ENCODE results near the gene FARP2.

Gene FARP2

DNA sequence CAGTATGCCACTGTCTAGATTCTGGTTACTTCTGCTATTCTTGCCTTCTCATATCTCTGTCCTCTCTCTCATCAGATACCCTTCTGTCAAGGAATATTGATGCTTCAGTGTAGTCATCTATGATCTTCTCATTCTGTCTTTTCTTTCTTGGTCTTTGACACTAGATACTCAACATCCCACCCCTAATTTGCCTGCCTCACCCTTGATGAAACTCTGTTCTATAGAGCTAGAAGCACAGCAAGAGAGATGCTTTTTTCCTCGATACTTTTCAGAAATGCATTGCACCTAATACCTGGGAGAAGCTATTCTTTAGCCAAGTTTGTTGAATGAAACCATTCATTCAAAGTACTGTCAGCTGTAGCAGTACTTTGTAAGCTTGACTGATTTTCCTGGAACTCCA is 30.8 kb upstream of the FARP2 start:
- Histone ChIP-seq H3K4me1 (ENCODE audit: control insufficient read depth in 2 of 2, insufficient read depth in 2 of 2, low read length in 2 of 2) (peaks cover 2 to 3% of the 10 kb centered on the region in 2 donors), H3K27me3 (ENCODE audit: control insufficient read depth in 2 of 2, insufficient read depth in 2 of 2, low read length in 2 of 2) (no peaks in the 10 kb centered on the region), H3K4me3 (ENCODE audit: low read length in 2 of 2) (no peak overlapping the region), H3K36me3 (ENCODE audit: control insufficient read depth in 2 of 2, insufficient read depth in 2 of 2, low read length in 2 of 2) (peaks cover 18 to 27% of the 10 kb centered on the region in 2 donors), H3K9me3 (ENCODE audit: control insufficient read depth in 2 of 2, low read length in 2 of 2) (no peaks in the 10 kb centered on the region), H3K27ac (ENCODE audit: low read depth in 2 of 2, low read length in 2 of 2) (no peak overlapping the region), H3K9ac (ENCODE audit: low read depth in 1 of 2, low read length in 2 of 2) (no peak overlapping the region)

DNA sequence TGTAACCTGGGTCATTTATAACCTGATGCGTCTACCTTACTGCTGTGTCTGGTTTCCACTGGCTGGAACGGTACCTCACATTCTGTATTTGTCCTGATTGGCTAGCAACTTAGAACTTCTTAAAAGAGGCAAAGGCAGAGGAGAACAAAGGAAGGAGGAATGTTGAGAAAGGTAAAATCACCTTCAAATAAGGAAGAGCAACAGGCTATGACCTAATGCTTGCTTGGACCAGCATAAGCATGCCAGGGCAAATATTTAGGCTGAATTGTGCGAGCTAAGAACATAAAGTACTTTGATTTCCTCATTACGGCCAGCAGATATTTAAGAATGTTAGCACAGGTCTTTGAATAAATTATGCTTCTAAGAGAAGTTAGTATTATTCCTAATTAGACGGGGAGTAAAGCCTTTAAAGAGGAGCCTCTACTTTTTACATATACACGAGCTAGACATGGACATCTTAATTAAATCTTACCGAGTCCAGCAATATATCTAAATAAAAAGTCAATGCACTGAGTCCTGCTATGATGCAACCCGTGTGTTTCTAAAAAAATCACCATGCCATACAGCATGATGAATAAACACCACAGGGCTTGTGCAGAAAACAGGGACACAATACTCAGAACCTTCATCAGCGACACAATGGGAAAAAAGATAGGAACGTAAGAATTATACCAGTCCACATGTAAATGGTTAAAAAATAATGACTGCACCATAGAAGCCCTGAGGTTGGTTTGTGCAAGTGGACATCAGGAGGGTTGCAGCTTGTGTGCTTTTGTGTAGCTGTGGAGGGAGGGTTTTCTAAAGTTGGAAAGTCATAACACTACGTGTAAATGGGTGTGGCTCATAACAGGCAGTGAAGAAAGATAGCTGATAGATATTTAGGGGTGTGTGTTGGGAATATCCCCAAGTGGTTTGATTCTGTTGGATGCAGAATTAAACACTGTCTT is 26.1 kb upstream of the FARP2 start:
- H3K4me3 ChIP-seq (ENCODE audit: low read length in 2 of 2), result no peak overlapping the region
- H3K27me3 ChIP-seq (ENCODE audit: control insufficient read depth in 2 of 2, insufficient read depth in 2 of 2, low read length in 2 of 2), result no peaks in the 10 kb centered on the region
- peaks cover 32 to 52% of the 10 kb centered on the region in 2 donors for H3K36me3 ChIP-seq (ENCODE audit: control insufficient read depth in 2 of 2, insufficient read depth in 2 of 2, low read length in 2 of 2)
- no peaks in the 10 kb centered on the region for H3K9me3 ChIP-seq (ENCODE audit: control insufficient read depth in 2 of 2, low read length in 2 of 2)
- no peak overlapping the region for H3K27ac ChIP-seq (ENCODE audit: low read depth in 2 of 2, low read length in 2 of 2)
- no peak overlapping the region for H3K9ac ChIP-seq (ENCODE audit: low read depth in 1 of 2, low read length in 2 of 2)
- H3K4me1 ChIP-seq (ENCODE audit: control insufficient read depth in 2 of 2, insufficient read depth in 2 of 2, low read length in 2 of 2), result no peaks in the 10 kb centered on the region

DNA sequence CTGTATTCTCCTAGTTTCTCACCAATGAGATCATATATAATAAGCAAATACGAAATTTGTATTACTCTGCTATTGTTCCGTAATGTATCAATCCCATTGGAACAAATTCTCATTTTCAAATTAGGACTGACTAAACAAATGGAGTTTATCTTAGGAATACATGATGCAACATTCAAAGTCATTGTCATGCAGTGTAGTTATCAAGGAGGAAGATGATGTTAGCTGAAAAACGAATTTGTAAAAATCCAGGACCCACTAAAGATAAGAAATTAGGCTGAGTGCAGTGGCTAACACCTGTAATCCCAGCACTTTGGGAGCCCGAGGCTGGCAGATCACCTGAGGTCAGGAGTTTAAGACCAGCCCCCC is 25.5 kb upstream of the FARP2 start:
- Histone ChIP-seq H3K36me3 (ENCODE audit: control insufficient read depth in 2 of 2, insufficient read depth in 2 of 2, low read length in 2 of 2) (peaks cover 38 to 54% of the 10 kb centered on the region in 2 donors), H3K9ac (ENCODE audit: low read depth in 1 of 2, low read length in 2 of 2) (no peak overlapping the region), H3K4me3 (ENCODE audit: low read length in 2 of 2) (no peak overlapping the region), H3K4me1 (ENCODE audit: control insufficient read depth in 2 of 2, insufficient read depth in 2 of 2, low read length in 2 of 2) (no peaks in the 10 kb centered on the region), H3K27ac (ENCODE audit: low read depth in 2 of 2, low read length in 2 of 2) (no peak overlapping the region), H3K27me3 (ENCODE audit: control insufficient read depth in 2 of 2, insufficient read depth in 2 of 2, low read length in 2 of 2) (no peaks in the 10 kb centered on the region), H3K9me3 (ENCODE audit: control insufficient read depth in 2 of 2, low read length in 2 of 2) (no peaks in the 10 kb centered on the region)

DNA sequence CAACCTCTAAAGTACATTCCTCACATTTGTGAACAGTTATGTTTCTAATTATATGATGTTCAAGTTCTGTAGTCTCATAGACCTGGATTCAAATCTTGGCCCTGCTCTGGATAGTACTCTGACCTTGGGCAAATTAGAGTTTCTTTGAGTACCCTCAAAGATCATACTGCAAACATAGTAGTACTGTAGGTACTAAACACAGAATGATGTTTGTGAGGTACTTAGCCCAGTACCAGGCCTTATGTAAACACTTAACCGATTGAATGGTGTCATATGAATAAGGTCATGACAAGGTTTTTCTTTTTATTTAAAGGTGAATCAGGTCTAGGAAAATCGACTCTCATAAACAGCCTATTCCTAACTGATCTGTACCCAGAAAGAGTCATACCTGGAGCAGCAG is 21.3 kb upstream of the FARP2 start:
- H3K27me3 ChIP-seq (ENCODE audit: control insufficient read depth in 2 of 2, insufficient read depth in 2 of 2, low read length in 2 of 2), result no peaks in the 10 kb centered on the region
- H3K36me3 ChIP-seq (ENCODE audit: control insufficient read depth in 2 of 2, insufficient read depth in 2 of 2, low read length in 2 of 2), result peaks cover 45 to 69% of the 10 kb centered on the region in 2 donors

DNA sequence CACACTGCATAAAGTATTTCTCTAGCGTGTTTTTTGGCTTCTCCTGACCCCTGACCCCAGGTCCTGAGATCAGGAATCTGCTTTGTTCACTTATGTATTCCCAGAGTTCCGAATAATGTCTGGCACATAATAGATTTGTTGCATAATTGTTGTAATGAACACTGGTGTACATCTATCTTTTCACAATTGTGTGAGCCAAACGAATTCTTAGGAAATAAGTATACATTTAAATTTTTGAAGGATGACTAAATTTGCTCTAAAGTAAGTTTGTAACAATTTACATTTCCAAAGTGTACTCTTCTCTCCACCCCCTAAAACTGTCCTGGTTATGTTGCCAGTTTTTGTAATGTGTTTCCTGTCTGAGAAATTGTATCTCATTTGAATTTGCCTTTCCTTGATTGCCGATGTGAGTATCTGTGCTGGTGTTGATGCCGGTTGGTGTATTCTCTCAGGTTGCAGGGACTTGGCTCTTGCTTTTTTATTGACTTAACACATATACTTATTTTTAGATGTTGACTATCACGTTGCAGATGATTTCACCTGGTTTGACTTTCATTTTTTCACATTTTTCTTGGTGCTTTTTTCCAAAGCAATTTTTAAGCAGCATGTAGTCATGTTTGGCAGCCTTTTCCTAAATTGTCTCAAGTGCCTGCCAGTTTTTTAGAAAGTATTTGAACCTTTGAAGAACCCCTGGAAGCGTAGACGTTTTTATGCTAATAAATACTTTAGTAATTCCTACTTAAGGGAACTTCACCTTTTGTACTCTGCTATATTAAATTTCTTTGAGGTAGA is 16.1 kb upstream of the FARP2 start:
- H3K4me1 ChIP-seq (ENCODE audit: control insufficient read depth in 2 of 2, insufficient read depth in 2 of 2, low read length in 2 of 2), result peaks cover 3 to 4% of the 10 kb centered on the region in 2 donors
- no peaks in the 10 kb centered on the region for H3K27me3 ChIP-seq (ENCODE audit: control insufficient read depth in 2 of 2, insufficient read depth in 2 of 2, low read length in 2 of 2)
- H3K27ac ChIP-seq (ENCODE audit: low read depth in 2 of 2, low read length in 2 of 2), result no peak overlapping the region
- H3K4me3 ChIP-seq (ENCODE audit: low read length in 2 of 2), result no peak overlapping the region
- peak overlapping the region in 1 of 2 donors; percentile 7 for H3K9ac ChIP-seq (ENCODE audit: low read depth in 1 of 2, low read length in 2 of 2)
- peaks cover 49 to 71% of the 10 kb centered on the region in 2 donors for H3K36me3 ChIP-seq (ENCODE audit: control insufficient read depth in 2 of 2, insufficient read depth in 2 of 2, low read length in 2 of 2)
- H3K9me3 ChIP-seq (ENCODE audit: control insufficient read depth in 2 of 2, low read length in 2 of 2), result no peaks in the 10 kb centered on the region

More for the DNA sequence above, 21.3 kb upstream of the FARP2 start:
- no peak overlapping the region for H3K27ac ChIP-seq (ENCODE audit: low read depth in 2 of 2, low read length in 2 of 2)
- H3K9me3 ChIP-seq (ENCODE audit: control insufficient read depth in 2 of 2, low read length in 2 of 2), result no peaks in the 10 kb centered on the region
- peaks cover 0 to 3% of the 10 kb centered on the region in 2 donors for H3K4me1 ChIP-seq (ENCODE audit: control insufficient read depth in 2 of 2, insufficient read depth in 2 of 2, low read length in 2 of 2)
- no peak overlapping the region for H3K9ac ChIP-seq (ENCODE audit: low read depth in 1 of 2, low read length in 2 of 2)
- H3K4me3 ChIP-seq (ENCODE audit: low read length in 2 of 2), result no peak overlapping the region

DNA sequence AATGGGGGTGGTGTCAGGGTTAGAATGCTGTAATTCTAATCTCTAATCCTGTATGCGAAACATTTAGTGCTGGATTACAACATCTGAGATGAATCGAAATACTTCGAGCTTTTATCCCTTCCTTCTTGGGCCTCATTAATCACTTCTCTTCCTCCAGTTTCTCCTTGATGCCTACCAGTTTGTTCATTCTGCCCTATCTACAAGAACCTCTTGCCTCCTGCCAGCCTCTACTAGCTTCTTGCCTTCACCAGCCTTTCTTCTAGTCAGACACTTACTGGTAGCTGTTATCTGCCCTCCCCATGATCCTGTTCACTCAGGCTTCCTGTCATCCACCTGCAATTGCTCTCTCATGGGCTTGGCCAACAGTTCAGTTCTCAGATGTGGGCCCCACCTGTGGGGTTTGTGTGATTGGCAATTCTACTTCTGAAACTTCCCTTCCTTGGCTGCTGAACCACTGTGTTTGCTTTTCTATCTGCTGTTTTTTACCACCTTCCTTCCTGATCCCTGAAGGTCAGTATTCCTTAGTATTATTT is 15.4 kb upstream of the FARP2 start:
- Histone ChIP-seq H3K4me3 (ENCODE audit: low read length in 2 of 2) (no peak overlapping the region), H3K9ac (ENCODE audit: low read depth in 1 of 2, low read length in 2 of 2) (peak overlapping the region in 1 of 2 donors; percentile 7), H3K27ac (ENCODE audit: low read depth in 2 of 2, low read length in 2 of 2) (peak overlapping the region in 1 of 2 donors; percentile 25), H3K36me3 (ENCODE audit: control insufficient read depth in 2 of 2, insufficient read depth in 2 of 2, low read length in 2 of 2) (peaks cover 49 to 70% of the 10 kb centered on the region in 2 donors), H3K4me1 (ENCODE audit: control insufficient read depth in 2 of 2, insufficient read depth in 2 of 2, low read length in 2 of 2) (peaks cover 3 to 4% of the 10 kb centered on the region in 2 donors), H3K27me3 (ENCODE audit: control insufficient read depth in 2 of 2, insufficient read depth in 2 of 2, low read length in 2 of 2) (no peaks in the 10 kb centered on the region), H3K9me3 (ENCODE audit: control insufficient read depth in 2 of 2, low read length in 2 of 2) (no peaks in the 10 kb centered on the region)

DNA sequence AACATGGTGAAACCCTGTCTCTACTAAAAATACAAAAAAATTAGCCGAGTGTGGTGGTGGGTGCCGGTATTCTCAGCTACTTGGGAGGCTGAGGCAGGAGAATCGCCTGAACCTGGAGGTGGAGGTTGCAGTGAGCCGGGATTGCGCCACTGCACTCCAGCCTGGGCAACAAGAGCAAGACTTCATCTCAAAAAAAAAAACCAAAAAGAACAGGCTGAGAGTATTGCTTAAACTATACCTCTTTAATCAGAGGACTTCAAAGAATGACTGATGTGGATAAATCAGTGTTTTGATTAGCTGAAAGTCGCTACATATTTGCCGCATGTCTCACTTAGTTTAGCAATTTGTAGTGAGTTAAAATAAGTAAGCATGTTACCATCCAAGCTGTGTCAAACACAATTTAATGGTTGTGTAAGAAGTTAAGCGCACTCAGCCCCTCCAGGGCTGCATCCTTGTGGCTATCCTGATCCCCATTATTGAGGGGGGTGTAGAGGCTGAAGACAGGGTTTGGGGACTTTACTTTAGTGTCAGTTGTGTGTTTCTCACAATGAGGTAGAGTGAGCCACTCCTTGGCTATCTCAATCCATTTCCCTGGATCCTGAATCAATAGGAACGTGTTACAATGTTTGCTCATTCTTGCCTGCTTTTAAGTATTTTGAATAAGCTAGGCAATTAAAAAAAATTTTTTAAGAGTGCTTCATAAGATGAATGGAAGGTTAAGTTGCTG is 11.0 kb upstream of the FARP2 start:
- peaks cover 52 to 77% of the 10 kb centered on the region in 2 donors for H3K36me3 ChIP-seq (ENCODE audit: control insufficient read depth in 2 of 2, insufficient read depth in 2 of 2, low read length in 2 of 2)
- H3K27me3 ChIP-seq (ENCODE audit: control insufficient read depth in 2 of 2, insufficient read depth in 2 of 2, low read length in 2 of 2), result no peaks in the 10 kb centered on the region
- H3K27ac ChIP-seq (ENCODE audit: low read depth in 2 of 2, low read length in 2 of 2), result no peak overlapping the region
- no peak overlapping the region for H3K4me3 ChIP-seq (ENCODE audit: low read length in 2 of 2)
- H3K9me3 ChIP-seq (ENCODE audit: control insufficient read depth in 2 of 2, low read length in 2 of 2), result no peaks in the 10 kb centered on the region
- H3K4me1 ChIP-seq (ENCODE audit: control insufficient read depth in 2 of 2, insufficient read depth in 2 of 2, low read length in 2 of 2), result peaks cover 0 to 4% of the 10 kb centered on the region in 2 donors
- H3K9ac ChIP-seq (ENCODE audit: low read depth in 1 of 2, low read length in 2 of 2), result no peak overlapping the region

DNA sequence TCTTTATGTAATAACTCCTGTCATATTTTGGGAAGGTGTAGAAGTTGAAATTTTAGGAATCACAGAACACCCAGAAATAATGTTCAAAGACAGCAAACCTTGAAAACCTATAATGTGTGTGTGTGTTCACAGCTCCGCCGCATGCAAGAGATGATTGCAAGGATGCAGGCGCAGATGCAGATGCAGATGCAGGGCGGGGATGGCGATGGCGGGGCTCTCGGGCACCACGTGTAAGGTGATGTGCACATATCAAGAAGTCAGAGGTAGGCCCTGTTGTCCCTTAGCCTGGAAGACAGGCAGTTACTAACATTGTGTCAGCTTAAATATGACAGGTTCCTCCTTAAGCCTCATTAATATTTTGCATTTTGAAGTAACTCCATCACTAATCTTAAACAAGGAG is 6.1 kb upstream of the FARP2 start:
- peaks cover 21 to 30% of the 10 kb centered on the region in 2 donors for H3K4me1 ChIP-seq (ENCODE audit: control insufficient read depth in 2 of 2, insufficient read depth in 2 of 2, low read length in 2 of 2)
- H3K9ac ChIP-seq (ENCODE audit: low read depth in 1 of 2, low read length in 2 of 2), result no peak overlapping the region
- no peaks in the 10 kb centered on the region for H3K27me3 ChIP-seq (ENCODE audit: control insufficient read depth in 2 of 2, insufficient read depth in 2 of 2, low read length in 2 of 2)
- no peaks in the 10 kb centered on the region for H3K9me3 ChIP-seq (ENCODE audit: control insufficient read depth in 2 of 2, low read length in 2 of 2)
- H3K27ac ChIP-seq (ENCODE audit: low read depth in 2 of 2, low read length in 2 of 2), result no peak overlapping the region
- no peak overlapping the region for H3K4me3 ChIP-seq (ENCODE audit: low read length in 2 of 2)
- H3K36me3 ChIP-seq (ENCODE audit: control insufficient read depth in 2 of 2, insufficient read depth in 2 of 2, low read length in 2 of 2), result peaks cover 54 to 66% of the 10 kb centered on the region in 2 donors

DNA sequence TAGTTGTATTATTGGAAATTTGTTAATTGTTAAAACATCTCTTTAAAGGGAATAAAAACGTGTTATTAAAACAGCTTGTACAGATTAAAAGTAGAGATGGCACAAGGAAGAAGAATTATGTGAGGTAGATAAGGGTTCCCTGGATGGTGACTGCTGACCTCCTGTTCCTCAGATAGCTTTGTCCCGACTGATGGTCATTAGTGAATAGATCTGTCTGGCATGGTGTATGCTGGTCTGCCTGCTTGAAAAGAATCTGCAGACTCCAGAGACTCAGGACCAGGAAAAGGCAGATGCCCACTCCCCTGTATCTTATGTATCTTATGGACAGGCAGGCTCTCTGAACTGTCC is 5.6 kb upstream of the FARP2 start:
- H3K27me3 ChIP-seq (ENCODE audit: control insufficient read depth in 2 of 2, insufficient read depth in 2 of 2, low read length in 2 of 2), result no peaks in the 10 kb centered on the region
- H3K4me1 ChIP-seq (ENCODE audit: control insufficient read depth in 2 of 2, insufficient read depth in 2 of 2, low read length in 2 of 2), result peaks cover 24 to 33% of the 10 kb centered on the region in 2 donors
- H3K9ac ChIP-seq (ENCODE audit: low read depth in 1 of 2, low read length in 2 of 2), result no peak overlapping the region
- no peaks in the 10 kb centered on the region for H3K9me3 ChIP-seq (ENCODE audit: control insufficient read depth in 2 of 2, low read length in 2 of 2)
- H3K36me3 ChIP-seq (ENCODE audit: control insufficient read depth in 2 of 2, insufficient read depth in 2 of 2, low read length in 2 of 2), result peaks cover 48 to 62% of the 10 kb centered on the region in 2 donors
- no peak overlapping the region for H3K4me3 ChIP-seq (ENCODE audit: low read length in 2 of 2)
- H3K27ac ChIP-seq (ENCODE audit: low read depth in 2 of 2, low read length in 2 of 2), result peak overlapping the region; percentile 68 to 73

All from mucosa of rectum (tissue), 2 donors.